NCI-H1436 treated with DMSO at 0.1 percent for 48 hours (cell line): Measurements from ENCODE around the gene TNN.

Experiments used
- DNase-seq: peaks from one replicate; lab custom pipeline; 2025; lab: John Stamatoyannopoulos, UW

The TNN gene

DNA sequence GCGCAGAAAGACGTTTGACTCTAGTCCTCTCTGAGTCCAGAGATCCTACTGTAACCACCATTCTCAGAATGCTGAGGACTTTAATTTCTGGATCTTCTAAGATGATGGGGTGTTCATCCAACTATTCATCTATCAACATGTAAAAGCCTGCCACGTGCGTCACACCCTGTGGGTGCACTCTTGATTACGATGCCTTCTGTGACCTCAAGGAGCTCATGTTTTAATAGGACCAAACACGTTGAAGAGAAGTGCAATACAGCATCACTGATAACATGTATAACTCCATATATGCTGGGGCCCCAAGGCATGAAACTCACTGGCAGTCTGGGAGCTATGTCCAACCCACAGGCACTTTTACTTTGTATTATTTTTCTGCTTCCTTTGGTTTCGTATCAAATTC is 105.9 kb downstream of the TNN start:
- DNase-seq: no peak

- DNase-seq: no peak
These were observed 106.9 kb downstream of the TNN start for GRCh38 chr1:175174309-175175102.

DNA sequence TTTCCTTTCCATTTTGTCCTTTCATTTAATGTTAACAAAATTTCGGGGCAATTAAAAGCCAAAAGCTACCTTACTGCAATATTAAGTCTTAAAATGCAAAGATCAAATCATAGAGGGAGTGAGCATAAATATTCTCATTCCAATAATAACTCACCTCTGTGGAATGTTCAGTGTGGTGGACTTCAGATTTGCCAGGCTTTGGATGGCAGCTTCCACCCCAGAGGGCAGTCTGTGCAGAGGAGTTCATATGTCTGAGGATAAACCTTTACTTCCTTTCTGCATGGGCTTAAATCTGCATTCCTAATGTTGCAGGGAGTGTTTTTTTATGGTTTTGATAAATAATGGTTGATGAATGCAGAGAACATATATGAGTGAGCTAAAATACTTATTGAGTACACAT is 108.6 kb downstream of the TNN start:
- DNase-seq: no peak

DNA sequence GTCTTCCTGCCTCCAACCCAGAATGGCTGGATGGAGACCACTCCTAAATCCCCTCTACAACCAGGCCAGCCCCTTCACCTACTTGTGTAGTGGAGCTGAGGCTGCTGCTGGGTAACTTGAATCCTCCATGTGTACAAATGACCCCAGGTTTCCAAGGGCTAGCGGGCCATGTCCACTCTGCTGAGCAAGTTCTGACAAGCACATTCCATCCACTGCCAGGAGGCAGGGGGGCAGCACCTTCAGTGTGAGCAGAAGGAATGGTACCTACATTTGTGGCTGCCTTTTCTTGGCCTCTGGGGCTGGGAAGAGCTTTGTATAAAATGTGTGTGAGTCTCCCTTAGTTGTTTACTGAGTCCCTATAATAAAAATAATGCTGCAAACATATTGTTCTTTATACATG is 110.4 kb downstream of the TNN start:
- no peak for DNase-seq

DNA sequence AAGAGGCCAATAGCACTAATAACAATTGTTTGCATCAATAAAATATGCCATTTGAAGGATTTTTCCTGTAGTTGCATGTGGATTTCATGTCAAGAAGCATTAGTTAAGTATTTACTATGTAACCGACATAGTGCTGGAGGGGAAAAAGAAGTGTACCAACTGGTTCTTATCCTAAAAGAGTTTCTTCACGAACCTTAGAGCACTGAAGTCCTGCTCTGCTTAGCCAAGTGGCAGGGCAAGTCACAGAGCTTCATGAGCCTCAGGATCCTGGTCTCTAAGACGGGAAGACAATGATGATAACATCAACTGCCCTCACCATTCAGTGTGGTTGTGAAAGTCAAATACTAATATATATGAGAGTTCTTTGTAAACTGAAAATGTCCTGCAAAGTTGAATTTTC is 110.8 kb downstream of the TNN start:
- DNase-seq: no peak

DNA sequence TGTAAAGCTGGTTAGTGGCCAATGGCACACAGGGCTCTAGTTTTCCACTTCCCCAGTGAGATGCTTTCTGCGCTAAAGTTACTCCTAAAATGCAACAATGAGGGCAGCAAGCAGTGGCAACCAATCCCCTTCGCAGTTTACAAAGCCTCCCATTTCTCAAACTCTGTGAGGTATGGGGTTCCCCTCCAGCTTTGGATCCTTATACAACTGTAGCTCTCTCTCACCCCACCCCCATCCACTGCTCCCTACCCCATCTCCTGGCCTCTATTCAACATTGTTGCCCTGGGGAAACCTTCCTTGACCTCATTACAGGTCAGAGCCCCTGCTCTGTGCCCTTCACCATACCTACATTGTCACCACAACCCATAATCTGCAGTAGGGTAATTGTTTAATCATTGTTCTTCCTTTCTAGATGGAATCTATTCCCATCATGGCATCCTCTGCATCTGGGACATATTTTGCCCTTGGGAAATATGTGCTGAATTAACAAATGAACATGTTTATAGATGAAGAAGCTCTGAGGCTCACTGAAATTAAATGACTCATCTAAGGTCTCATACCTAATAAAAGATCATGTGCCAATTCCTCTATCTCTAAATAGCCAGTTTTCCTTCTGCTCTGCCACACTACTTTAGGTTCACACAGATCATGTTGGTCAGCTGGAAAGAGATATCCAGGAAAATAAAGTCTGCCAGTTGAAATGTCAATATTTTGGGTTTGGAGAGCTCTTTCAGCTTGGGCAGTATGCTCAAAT is 112.4 kb downstream of the TNN start:
- DNase-seq: no peak

GRCh38 chr1:175182201-175182746 is 114.6 kb downstream of the TNN start:
- DNase-seq: no peak

DNA sequence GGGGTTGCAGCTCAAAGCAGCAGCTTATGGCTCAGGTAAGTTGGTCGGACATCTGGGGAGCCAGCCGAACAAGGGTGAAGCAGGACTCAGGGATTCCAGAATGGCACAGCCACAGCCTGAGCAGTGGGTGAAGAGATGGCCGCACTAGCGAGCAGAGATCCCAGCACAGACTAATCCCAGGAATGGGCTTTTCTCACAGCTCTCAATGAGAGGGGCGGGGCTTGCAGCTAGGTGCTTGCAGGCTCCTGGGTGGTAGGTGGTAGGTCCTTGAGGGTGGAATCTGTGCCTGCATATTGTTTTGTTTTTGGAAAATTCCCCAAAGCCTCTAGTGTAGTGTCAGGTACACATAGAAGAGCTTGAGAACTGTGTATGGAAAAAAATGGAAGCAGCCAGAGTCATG is 116.0 kb downstream of the TNN start:
- DNase-seq: no peak

- DNase-seq: no peak
These were observed 118.3 kb downstream of the TNN start for GRCh38 chr1:175185903-175186302.

DNA sequence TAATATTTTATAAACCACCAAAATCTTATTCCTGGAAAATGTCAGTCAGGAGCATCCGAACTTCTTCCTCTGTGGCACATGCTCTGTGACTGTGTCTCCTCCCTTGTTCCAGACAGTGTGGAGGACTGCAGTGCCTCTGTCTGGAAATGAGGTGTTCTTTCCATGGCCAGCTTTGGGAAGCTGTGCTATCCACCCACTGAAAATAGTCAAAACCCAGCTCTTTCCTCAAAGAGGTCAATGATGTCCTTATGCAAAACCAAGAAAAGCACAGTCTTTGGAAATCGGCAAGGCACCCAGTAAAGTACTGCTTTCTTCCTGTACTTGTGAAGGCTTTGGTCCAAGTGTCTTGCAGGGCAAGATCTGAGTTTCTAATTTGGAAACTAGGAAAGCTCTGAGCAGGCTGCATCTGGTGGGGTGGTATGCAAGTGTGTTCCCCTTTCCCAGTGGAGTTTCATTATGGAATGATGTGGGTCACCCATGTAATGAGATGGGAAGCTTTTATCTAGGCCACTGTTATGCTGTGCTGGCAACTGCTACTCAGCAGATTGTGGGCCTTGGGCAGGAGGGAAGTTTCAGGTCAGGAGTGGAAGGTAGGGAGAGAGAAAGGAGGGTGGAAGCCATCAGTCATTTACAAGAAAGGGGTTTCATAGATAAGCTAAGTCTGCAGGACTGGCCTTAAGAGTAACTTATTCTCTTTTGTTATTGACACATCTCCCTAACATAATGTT is 119.0 kb downstream of the TNN start:
- DNase-seq: no peak

DNA sequence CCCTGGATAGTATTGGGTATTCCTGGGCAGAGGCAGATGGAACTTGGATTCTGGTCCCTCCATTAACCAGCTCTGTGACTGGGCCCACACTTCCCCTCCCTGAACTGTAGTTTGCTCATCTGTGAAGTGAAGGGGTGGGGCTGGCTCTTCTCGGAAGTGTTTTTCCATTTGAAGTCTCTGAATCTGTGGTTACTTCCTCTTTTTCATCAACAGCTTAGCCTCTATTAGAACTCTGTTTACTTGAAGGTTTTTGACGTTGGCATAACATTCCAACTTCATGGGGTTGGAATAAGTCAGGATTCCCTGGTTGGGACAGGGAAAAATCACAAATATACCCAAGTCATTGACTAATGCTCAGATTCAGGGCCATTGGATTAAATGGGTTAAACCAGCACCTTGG is 121.3 kb downstream of the TNN start:
- DNase-seq: no peak

- no peak for DNase-seq
These were observed 124.0 kb downstream of the TNN start for GRCh38 chr1:175191659-175192058.

DNA sequence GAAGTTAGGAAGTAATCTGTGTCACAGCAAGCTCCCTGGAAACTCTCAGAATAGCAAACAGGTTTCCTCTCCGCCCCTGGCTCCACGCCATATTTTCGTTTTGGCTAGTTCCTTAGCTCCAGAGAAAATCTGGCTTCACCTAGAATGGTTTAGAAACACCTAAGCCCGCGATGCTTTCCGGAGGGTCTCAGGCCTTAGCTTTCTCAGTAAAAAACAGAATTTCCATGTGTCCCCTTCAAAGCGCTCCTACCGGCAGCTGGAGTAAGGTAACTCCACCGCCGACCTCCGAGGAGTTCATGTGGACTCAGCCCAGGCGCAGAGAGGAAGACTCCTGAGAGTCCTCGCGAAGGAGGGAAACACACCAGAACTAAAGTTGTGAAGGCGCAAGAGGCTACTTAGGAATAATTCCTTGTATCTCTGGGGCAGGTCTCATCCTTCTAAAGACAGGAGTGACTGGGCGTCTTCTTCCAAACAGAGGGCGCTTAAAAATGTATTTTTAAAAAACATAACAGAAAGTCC is 124.5 kb downstream of the TNN start:
- DNase-seq: no peak

GRCh38 chr1:175192630-175193526 is 125.2 kb downstream of the TNN start, which contains the start of gene KIAA0040:
KIAA0040 (minus strand) TSS chr1:175192776; CDS start chr1:175161013, 31,763 bp downstream.
- DNase-seq: no peak

DNA sequence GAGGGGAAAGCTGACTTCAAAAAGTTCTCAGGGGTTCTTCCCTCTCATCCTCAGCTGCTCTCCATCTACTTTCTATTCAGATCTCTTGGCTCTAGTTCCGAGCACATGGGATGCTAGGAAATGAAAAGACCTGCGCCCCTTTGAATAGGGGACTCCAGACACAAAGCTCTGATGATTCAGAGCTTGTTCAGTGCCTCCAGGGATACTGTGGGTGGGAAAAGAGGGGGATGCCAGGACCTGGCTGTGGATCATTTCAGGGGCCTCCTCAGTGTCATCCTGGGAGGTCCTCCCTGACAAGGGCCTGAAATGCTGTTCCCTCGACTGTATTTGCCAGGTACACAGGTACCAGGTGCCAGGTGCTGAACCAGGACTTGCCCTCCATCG is 125.9 kb downstream of the TNN start:
- DNase-seq: no peak

DNA sequence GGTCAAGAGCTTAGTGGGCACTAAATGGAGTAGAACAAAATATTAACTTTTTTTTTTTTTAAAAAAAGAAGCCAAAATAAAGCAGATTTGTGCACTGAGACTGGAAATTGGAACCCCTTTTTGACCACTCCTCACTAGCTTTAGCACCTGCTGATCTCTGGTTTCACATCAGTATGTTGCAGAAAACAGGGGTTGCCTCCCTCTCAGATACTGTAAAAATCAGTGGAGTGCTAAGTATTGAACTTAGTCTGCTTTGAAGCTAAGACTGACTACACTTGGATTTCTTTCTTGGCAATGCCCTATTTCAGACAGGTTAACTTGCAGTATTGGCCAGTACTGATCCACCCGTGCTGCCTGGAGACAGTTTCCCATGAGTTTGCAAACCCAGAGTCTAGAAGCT is 127.6 kb downstream of the TNN start:
- DNase-seq: no peak

DNA sequence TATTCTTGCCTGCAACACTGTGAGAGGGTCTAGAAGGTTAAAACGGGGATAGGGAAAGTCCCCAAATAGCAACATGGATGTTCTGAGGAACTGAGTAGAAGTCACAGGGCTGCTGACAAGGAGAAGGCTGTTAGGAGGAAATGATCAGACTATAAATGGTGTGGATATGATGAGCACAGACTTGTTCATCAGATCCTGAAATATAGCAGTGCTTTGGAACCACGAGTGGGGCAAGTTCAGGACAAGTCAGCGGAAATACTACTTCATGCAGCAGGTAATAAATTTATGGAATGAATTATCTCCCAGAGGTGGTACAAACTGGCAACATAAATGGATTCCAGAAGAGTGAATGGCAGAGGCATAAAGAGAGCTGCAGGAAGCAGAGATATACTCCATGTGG is 128.2 kb downstream of the TNN start:
- DNase-seq: no peak

- no peak for DNase-seq
These were observed 129.9 kb downstream of the TNN start for GRCh38 chr1:175197531-175197930.
